ENCODE data around the gene CREBZF.
"Not testable (repeated sequence)": the region's sequence is repeated elsewhere in the genome, so short reads cannot be mapped to it uniquely, and the experiment has no call there.

Gene CREBZF

GRCh38 chr11:85619499-85619898 lies 45.4 kb downstream of the CREBZF start:
- no peak for DNase-seq

DNA sequence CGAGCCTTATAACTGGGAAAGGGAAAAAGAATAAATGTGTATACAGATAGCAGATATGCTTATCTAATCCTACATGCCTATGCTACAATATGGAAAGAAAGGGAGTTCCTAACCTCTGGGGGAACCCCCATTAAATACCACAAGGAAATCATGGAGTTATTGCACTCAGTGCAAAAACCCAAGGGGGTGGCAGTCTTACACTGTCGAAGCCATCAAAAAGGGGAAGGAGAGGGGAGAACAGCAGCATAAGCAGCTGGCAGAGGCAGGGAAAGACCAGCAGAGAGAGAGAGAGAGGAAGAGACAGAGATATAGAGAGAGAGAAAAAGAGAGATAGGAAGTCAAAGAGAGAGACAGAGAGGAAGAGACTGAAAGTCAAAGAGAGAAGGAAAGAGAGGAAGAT lies 53.3 kb downstream of the CREBZF start:
- not testable (repeated sequence) for DNase-seq
